ENCODE data around the gene NOS1AP. TPM values are rescaled to one million over a fixed set of nuclear protein-coding genes. Genes with fewer than 3 reads are reported as not detected.
A peak's percentile ranks its signal among the peaks of the same experiment; 100 is the strongest.

The NOS1AP gene
- polyA plus RNA-seq, 3 donors, result 0.12 TPM; not detected in 2

- H3K79me2 ChIP-seq (ENCODE audit: insufficient read depth, low read length), result no peaks in the 10 kb centered on the region
- H3K4me3 ChIP-seq (replicated peaks in 1 of 3; ENCODE audit: low read depth in 2 of 3, low read length in 3 of 3), result no peak overlapping the region
- no peak for TF ChIP-seq CTCF (IDR thresholded peaks at IDR 0.05)
- no peaks in the 10 kb centered on the region for H3K36me3 Mint-ChIP-seq
- 98% methylated on average over 8 of the region's 8 CpGs for WGBS (ENCODE audit: insufficient coverage)
- H3K4me2 ChIP-seq (replicated peaks; ENCODE audit: extremely low read depth, low read length, poor library complexity, severe bottlenecking), result no peak overlapping the region
- peak overlapping the region in 1 of 7 donors; percentile 33 for H3K27ac Mint-ChIP-seq
- no peak overlapping the region for H2AFZ ChIP-seq (ENCODE audit: insufficient read depth, low read depth, low read length, poor library complexity, severe bottlenecking)
- H4K20me1 ChIP-seq (ENCODE audit: insufficient read depth, low read length), result no peaks in the 10 kb centered on the region
- H3K36me3 ChIP-seq (replicated peaks in 1 of 2; ENCODE audit: control insufficient read depth in 1 of 2, insufficient read depth in 2 of 2, low read length in 2 of 2), result no peaks in the 10 kb centered on the region
- H3K9me3 Mint-ChIP-seq, result no peaks in the 10 kb centered on the region
- H3K9me3 ChIP-seq (replicated peaks in 1 of 2; ENCODE audit: control insufficient read depth in 1 of 2, insufficient read depth in 1 of 2, low read length in 2 of 2), result no peaks in the 10 kb centered on the region
- H3K4me3 Mint-ChIP-seq, result no peak overlapping the region
- H3K4me1 Mint-ChIP-seq, result peaks cover 23% of the 10 kb centered on the region
- H3K27ac ChIP-seq (ENCODE audit: low read depth in 1 of 2, low read length in 2 of 2), result no peak overlapping the region
- intact Hi-C loops (cut with micrococcal nuclease), result no loop called here
- DNase-seq, result no peak
- peaks cover 0 to 2% (median 0%) of the 10 kb centered on the region in 3 donors for H3K27me3 Mint-ChIP-seq (ENCODE audit: low read depth in 3 of 3)
- H3K9ac ChIP-seq (ENCODE audit: insufficient read depth, low read length, poor library complexity, severe bottlenecking), result no peak overlapping the region
- no peaks in the 10 kb centered on the region for H3K27me3 ChIP-seq (ENCODE audit: control insufficient read depth in 2 of 2, insufficient read depth in 2 of 2, low read length in 2 of 2)
- peaks cover 7 to 21% of the 10 kb centered on the region in 2 donors for H3K4me1 ChIP-seq (ENCODE audit: control insufficient read depth in 1 of 2, insufficient read depth in 2 of 2, low read length in 2 of 2)
Observed at GRCh38 chr1:162383516-162383915, 314.0 kb downstream of the NOS1AP start.

- H3K4me3 ChIP-seq (replicated peaks in 1 of 3; ENCODE audit: low read depth in 2 of 3, low read length in 3 of 3), result no peak overlapping the region
- H3K4me1 ChIP-seq (ENCODE audit: control insufficient read depth in 1 of 2, insufficient read depth in 2 of 2, low read length in 2 of 2), result peaks cover 9 to 25% of the 10 kb centered on the region in 2 donors
- no peak overlapping the region for H3K27ac Mint-ChIP-seq
- intact Hi-C loops (cut with micrococcal nuclease), result no loop called here
- peaks cover 0 to 2% (median 0%) of the 10 kb centered on the region in 3 donors for H3K27me3 Mint-ChIP-seq (ENCODE audit: low read depth in 3 of 3)
- H3K36me3 ChIP-seq (replicated peaks in 1 of 2; ENCODE audit: control insufficient read depth in 1 of 2, insufficient read depth in 2 of 2, low read length in 2 of 2), result no peaks in the 10 kb centered on the region
- peaks cover 27% of the 10 kb centered on the region for H3K4me1 Mint-ChIP-seq
- DNase-seq, result no peak
- H3K27ac ChIP-seq (ENCODE audit: low read depth in 1 of 2, low read length in 2 of 2), result no peak overlapping the region
- no peaks in the 10 kb centered on the region for H3K79me2 ChIP-seq (ENCODE audit: insufficient read depth, low read length)
- no peaks in the 10 kb centered on the region for H3K27me3 ChIP-seq (ENCODE audit: control insufficient read depth in 2 of 2, insufficient read depth in 2 of 2, low read length in 2 of 2)
- no peaks in the 10 kb centered on the region for H4K20me1 ChIP-seq (ENCODE audit: insufficient read depth, low read length)
- no peaks in the 10 kb centered on the region for H3K9me3 Mint-ChIP-seq
- H2AFZ ChIP-seq (ENCODE audit: insufficient read depth, low read depth, low read length, poor library complexity, severe bottlenecking), result no peak overlapping the region
- H3K9ac ChIP-seq (ENCODE audit: insufficient read depth, low read length, poor library complexity, severe bottlenecking), result no peak overlapping the region
- no peak overlapping the region for H3K4me2 ChIP-seq (replicated peaks; ENCODE audit: extremely low read depth, low read length, poor library complexity, severe bottlenecking)
- no peaks in the 10 kb centered on the region for H3K36me3 Mint-ChIP-seq
- TF ChIP-seq CTCF (IDR thresholded peaks at IDR 0.05), result no peak
- H3K9me3 ChIP-seq (replicated peaks in 1 of 2; ENCODE audit: control insufficient read depth in 1 of 2, insufficient read depth in 1 of 2, low read length in 2 of 2), result no peaks in the 10 kb centered on the region
- no peak overlapping the region for H3K4me3 Mint-ChIP-seq
- WGBS (ENCODE audit: insufficient coverage), result 96% methylated on average over 4 of the region's 6 CpGs
Observed at GRCh38 chr1:162384116-162384515, 314.6 kb downstream of the NOS1AP start.
